Ishikawa (cell line): ENCODE measurements around the gene COL4A4.

Source experiments
- CEBPB ChIP-seq: IDR thresholded peaks from 2 replicates; pipeline ENCODE4 v1.6.1; 2012
- CREB1 ChIP-seq: IDR thresholded peaks from 2 replicates; pipeline ENCODE4 v1.6.1; 2012; ENCODE audit warnings: low read depth
- EP300 ChIP-seq: IDR thresholded peaks from 2 replicates; pipeline ENCODE4 v1.6.1; 2012; ENCODE audit warnings: borderline replicate concordance
- FOXM1 ChIP-seq: IDR thresholded peaks from 2 replicates; pipeline ENCODE4 v1.6.1; 2012; ENCODE audit warnings: low read depth, borderline replicate concordance
- NFIC ChIP-seq: IDR thresholded peaks from 2 replicates; pipeline ENCODE4 v1.6.1; 2012
- RAD21 ChIP-seq: IDR thresholded peaks from 2 replicates; pipeline ENCODE4 v1.6.1; 2012; ENCODE audit warnings: low read depth
- REST ChIP-seq: IDR thresholded peaks from 2 replicates; pipeline ENCODE4 v1.6.1; 2012; ENCODE audit warnings: low read depth, mild to moderate bottlenecking
- TAF1 ChIP-seq: IDR thresholded peaks from 2 replicates; pipeline ENCODE4 v1.6.1; 2012; ENCODE audit warnings: low read depth, mild to moderate bottlenecking
- TCF12 ChIP-seq: IDR thresholded peaks from 2 replicates; pipeline ENCODE4 v1.6.1; 2012; ENCODE audit warnings: low read depth
- TEAD4 ChIP-seq: IDR thresholded peaks from 2 replicates; pipeline ENCODE4 v1.6.1; 2012
- YY1 ChIP-seq: IDR thresholded peaks from 2 replicates; pipeline ENCODE4 v1.6.1; 2012; ENCODE audit warnings: low read depth
- ZBTB7A ChIP-seq: IDR thresholded peaks from 2 replicates; pipeline ENCODE4 v1.6.1; 2012; ENCODE audit warnings: low read depth
- TF ChIP-seq, protein P1 (sequence below): IDR thresholded peaks from 2 replicates; pipeline ENCODE4 v1.6.1; 2012
- TF ChIP-seq, protein P2 (sequence below): IDR thresholded peaks from 2 replicates; pipeline ENCODE4 v1.6.1; 2012

GRCh38 chr2:227124811-227125210, 39.2 kb downstream of the COL4A4 start:
- TF ChIP-seq TEAD4 = no peak
- TF ChIP-seq TAF1 = no peak
- TF ChIP-seq CEBPB = no peak
- no peak for TF ChIP-seq ZBTB7A
- no peak for TF ChIP-seq YY1
- TF ChIP-seq NFIC = no peak
- TF ChIP-seq, protein P1, sequence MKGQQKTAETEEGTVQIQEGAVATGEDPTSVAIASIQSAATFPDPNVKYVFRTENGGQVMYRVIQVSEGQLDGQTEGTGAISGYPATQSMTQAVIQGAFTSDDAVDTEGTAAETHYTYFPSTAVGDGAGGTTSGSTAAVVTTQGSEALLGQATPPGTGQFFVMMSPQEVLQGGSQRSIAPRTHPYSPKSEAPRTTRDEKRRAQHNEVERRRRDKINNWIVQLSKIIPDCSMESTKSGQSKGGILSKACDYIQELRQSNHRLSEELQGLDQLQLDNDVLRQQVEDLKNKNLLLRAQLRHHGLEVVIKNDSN = no peak
- no peak for TF ChIP-seq RAD21
- no peak for TF ChIP-seq REST
- TF ChIP-seq, protein P2, sequence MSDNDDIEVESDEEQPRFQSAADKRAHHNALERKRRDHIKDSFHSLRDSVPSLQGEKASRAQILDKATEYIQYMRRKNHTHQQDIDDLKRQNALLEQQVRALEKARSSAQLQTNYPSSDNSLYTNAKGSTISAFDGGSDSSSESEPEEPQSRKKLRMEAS = no peak
- no peak for TF ChIP-seq TCF12
- TF ChIP-seq CREB1 = no peak
- TF ChIP-seq EP300 = no peak
- no peak for TF ChIP-seq FOXM1
